WI38 (cell line): ENCODE measurements around the gene GPR33.
"Not testable (repeated sequence)": the region's sequence is repeated elsewhere in the genome, so short reads cannot be mapped to it uniquely, and the experiment has no call there.

Experiments used
- H3K4me3 ChIP-seq: 2 replicates; pipeline ENCODE4 v1.5.1; 2011; ENCODE audit warnings: low read depth, mild to moderate bottlenecking, control low read depth, low read length
- TF ChIP-seq, protein P1 (sequence below): IDR thresholded peaks from 2 replicates; pipeline ENCODE4 v1.5.1; 2012; ENCODE audit warnings: low read depth, mild to moderate bottlenecking, control low read depth, low read length

Gene GPR33

DNA sequence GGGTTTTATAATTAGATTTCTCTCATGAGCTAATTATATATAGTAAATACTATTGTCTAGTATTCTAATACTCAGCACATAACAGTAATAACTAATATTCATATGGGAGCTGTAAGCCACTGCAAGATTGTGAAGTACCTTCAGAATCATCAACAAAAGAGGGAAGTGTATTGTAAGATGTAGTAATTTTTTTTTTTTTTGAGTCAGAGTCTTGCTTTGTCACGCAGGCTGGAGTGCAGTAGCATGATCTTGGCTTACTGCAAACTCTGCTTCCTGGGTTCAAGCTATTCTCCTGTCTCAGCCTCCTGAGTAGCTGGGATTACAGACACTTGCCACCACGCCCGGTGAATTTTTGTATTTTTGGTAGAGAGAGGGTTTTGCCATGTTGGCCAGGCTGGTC lies 3.1 kb downstream of the GPR33 start:
- TF ChIP-seq, protein P1, sequence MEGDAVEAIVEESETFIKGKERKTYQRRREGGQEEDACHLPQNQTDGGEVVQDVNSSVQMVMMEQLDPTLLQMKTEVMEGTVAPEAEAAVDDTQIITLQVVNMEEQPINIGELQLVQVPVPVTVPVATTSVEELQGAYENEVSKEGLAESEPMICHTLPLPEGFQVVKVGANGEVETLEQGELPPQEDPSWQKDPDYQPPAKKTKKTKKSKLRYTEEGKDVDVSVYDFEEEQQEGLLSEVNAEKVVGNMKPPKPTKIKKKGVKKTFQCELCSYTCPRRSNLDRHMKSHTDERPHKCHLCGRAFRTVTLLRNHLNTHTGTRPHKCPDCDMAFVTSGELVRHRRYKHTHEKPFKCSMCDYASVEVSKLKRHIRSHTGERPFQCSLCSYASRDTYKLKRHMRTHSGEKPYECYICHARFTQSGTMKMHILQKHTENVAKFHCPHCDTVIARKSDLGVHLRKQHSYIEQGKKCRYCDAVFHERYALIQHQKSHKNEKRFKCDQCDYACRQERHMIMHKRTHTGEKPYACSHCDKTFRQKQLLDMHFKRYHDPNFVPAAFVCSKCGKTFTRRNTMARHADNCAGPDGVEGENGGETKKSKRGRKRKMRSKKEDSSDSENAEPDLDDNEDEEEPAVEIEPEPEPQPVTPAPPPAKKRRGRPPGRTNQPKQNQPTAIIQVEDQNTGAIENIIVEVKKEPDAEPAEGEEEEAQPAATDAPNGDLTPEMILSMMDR, result no peak

GRCh38 chr14:31480156-31480555 lies 7.7 kb downstream of the GPR33 start:
- no peak overlapping the region for H3K4me3 ChIP-seq
- TF ChIP-seq, protein P1, result no peak

More for the DNA sequence above, 3.1 kb downstream of the GPR33 start:
- no peak overlapping the region for H3K4me3 ChIP-seq

DNA sequence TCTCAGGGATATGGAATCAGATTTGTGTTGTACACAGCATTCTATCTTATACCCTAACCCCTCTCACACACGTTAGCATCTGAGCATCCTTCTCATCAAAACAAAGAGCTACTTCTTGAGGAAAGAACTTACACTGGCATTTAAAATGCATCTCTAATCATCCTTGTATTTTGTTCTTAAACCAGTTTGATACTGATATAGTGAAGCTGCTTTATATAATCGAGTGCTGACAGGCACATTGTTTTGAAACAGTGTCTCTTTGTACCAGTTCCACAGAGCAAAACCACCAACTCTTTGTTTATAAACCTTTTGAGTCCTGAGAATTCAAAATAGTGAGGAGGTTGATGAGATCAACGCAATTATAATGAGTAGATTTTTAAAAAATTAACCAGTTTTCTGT lies 8.8 kb downstream of the GPR33 start:
- H3K4me3 ChIP-seq, result no peak overlapping the region
- TF ChIP-seq, protein P1, result no peak

DNA sequence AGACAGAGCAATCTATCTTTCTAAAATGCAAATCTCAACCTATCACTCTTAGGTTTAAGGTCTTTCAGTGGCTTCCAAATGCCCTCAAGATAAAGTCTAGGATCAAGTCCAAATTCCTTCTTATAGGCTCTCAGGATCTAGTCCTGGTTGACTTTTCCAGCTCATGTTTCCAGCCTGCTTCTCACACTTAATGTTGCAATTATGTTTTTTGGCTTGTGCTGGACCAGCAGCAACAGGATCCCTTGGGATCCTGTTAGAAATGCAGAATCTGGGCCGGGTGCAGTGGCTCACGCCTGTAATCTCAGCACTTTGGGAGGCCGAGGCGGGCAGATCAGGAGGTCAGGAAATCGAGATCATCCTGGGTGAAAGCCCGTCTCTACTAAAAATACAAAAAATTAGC lies 10.6 kb downstream of the GPR33 start:
- no peak overlapping the region for H3K4me3 ChIP-seq
- TF ChIP-seq, protein P1, result no peak

DNA sequence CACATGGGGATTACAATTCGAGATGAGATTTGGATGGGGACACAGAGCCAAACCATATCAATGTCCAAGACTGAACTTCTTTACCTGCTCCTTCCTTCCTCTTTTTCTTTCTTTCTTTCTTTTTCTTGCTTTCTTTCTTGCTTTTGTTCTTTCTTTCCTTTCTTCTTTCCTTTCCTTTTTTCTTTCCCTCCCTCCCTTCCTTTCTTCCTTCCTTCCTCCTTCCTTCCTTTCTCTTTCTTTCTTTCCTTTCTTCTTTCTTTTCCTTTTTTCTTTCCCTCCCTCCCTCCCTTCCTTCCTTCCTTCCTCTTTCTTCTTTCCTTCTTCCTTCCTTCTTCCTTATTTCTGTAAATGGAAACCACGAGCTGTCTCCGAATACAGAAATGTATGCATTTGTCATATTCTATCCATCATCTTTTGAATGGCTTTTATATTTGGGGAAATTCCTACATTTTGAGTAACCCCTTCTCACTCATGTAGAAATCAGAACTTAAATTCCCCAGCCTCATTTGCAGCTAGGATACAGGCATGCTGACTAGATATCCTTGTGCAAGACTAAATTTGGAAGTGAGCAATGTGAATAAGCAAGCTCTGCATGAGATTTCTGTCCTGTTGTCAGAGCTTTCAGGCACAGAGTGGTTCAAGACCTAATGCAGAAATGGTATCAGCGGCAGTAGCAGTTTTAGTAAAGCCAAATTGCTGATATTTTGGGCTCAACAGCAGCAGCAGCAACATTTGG lies 11.5 kb downstream of the GPR33 start:
- TF ChIP-seq, protein P1, result no peak

DNA sequence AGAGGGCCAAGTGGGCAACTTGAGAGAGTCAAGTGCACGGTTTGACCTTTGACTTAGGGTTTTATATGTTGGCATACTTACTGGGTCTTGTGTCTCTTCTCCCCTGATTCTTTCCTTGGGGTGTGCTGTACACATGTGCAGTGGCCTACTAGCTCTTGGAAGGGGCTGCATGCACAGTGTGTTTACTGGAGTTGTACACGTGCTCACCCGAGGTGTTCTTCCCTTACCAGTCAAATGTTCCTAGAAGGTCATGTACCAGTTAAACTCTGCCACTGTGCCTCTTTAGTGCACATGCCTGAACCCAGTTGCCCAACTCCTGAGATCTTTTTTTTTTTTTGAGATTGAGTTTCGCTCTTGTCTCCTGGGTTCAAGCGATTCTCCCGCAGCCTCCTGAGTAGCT lies 21.3 kb downstream of the GPR33 start:
- TF ChIP-seq, protein P1, result no peak
- H3K4me3 ChIP-seq, result no peak overlapping the region

More for the DNA sequence above, 11.5 kb downstream of the GPR33 start:
- H3K4me3 ChIP-seq, result no peak overlapping the region

- TF ChIP-seq, protein P1, result no peak
- no peak overlapping the region for H3K4me3 ChIP-seq
These were observed 22.7 kb downstream of the GPR33 start for GRCh38 chr14:31465111-31465510.

DNA sequence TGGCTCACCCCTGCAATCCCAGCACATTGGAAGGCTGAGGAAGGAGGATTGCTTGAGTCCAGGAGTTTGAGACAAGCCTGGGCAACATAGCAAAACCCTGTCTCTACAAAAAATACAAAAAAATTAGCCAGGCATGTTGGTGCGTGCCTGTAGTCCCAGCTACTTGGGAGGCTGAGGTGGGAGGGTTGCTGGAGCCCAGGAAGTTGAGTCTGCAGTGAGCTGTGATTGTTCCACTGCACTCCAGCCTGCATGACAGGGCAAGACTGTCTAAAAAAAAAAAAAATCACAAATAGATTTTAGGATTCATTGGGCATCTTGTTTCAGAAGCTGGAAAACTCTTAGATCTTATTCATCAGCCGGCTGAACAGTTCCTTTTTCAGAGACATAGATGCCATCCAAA lies 25.4 kb downstream of the GPR33 start:
- H3K4me3 ChIP-seq, result not testable (repeated sequence)
